Measurements from ENCODE around the gene TNPO3. TPM values are rescaled to one million over a fixed set of nuclear protein-coding genes. Genes with fewer than 3 reads are reported as not detected.

TNPO3 gene
- total RNA-seq, 2 experiments from 2014 or later, result 55.1 to 71.7 TPM

GRCh38 chr7:128919241-128919640 lies 135.7 kb downstream of the TNPO3 start:
- no peak overlapping the region for H2AFZ ChIP-seq (ENCODE audit: low read length)
- TF ChIP-seq EZH2phosphoT487 (IDR thresholded peaks at IDR 0.05; ENCODE audit: borderline replicate concordance, low read depth, low read length) (no peak), CTCF (conservative IDR thresholded peaks at IDR 0.05; ENCODE audit: low read length) (no peak)
- no TSS peak for BruUV-seq (replicated peaks)
- no peaks in the 10 kb centered on the region for H3K9me2 ChIP-seq (ENCODE audit: insufficient read depth, low read length)
- no peaks in the 10 kb centered on the region for H3K9me3 ChIP-seq (ENCODE audit: low read length)
- ChIA-PET CTCF (ENCODE audit: unreplicated experiment) (no interaction called here), POLR2A (interaction anchor here (1.3 kb wide), 1 partner anchor 14 kb away, joined by 6 read pairs; no protein-coding TSS in a partner anchor)
- DNase-seq (ENCODE audit: low spot score), result peak; percentile 34
- no peak overlapping the region for H3K27ac ChIP-seq (ENCODE audit: low read depth, low read length, poor library complexity, severe bottlenecking)
- H4K20me1 ChIP-seq (ENCODE audit: insufficient read depth, low read length), result no peaks in the 10 kb centered on the region
- peak overlapping the region; percentile 42 for H3K4me2 ChIP-seq (ENCODE audit: low read length)
- no peaks in the 10 kb centered on the region for H3K36me3 ChIP-seq (ENCODE audit: insufficient read depth, low read length)
- intact Hi-C loops (cut with micrococcal nuclease; ENCODE audit: unreplicated experiment), result no loop called here
- peaks cover 11% of the 10 kb centered on the region for H3K4me1 ChIP-seq (ENCODE audit: insufficient read depth, low read length, poor library complexity, severe bottlenecking)
- H3K79me2 ChIP-seq (ENCODE audit: insufficient read depth, low read depth, low read length), result no peaks in the 10 kb centered on the region
- no peak overlapping the region for H3K4me3 ChIP-seq (ENCODE audit: low read depth, low read length, poor library complexity, severe bottlenecking)

- no TSS peak for BruUV-seq (replicated peaks)
- ChIA-PET POLR2A (no interaction called here), CTCF (ENCODE audit: unreplicated experiment) (no interaction called here)
- Histone ChIP-seq H3K4me2 (ENCODE audit: low read length) (no peak overlapping the region), H3K79me2 (ENCODE audit: insufficient read depth, low read depth, low read length) (no peaks in the 10 kb centered on the region), H3K9me2 (ENCODE audit: insufficient read depth, low read length) (no peaks in the 10 kb centered on the region), H3K27ac (ENCODE audit: low read depth, low read length, poor library complexity, severe bottlenecking) (no peak overlapping the region), H3K4me3 (ENCODE audit: low read depth, low read length, poor library complexity, severe bottlenecking) (no peak overlapping the region), H3K36me3 (ENCODE audit: insufficient read depth, low read length) (no peaks in the 10 kb centered on the region), H2AFZ (ENCODE audit: low read length) (no peak overlapping the region), H3K9me3 (ENCODE audit: low read length) (no peaks in the 10 kb centered on the region), H4K20me1 (ENCODE audit: insufficient read depth, low read length) (no peaks in the 10 kb centered on the region), H3K4me1 (ENCODE audit: insufficient read depth, low read length, poor library complexity, severe bottlenecking) (peaks cover 11% of the 10 kb centered on the region)
- TF ChIP-seq EZH2phosphoT487 (IDR thresholded peaks at IDR 0.05; ENCODE audit: borderline replicate concordance, low read depth, low read length) (no peak), CTCF (conservative IDR thresholded peaks at IDR 0.05; ENCODE audit: low read length) (no peak)
- intact Hi-C loops (cut with micrococcal nuclease; ENCODE audit: unreplicated experiment), result no loop called here
- no peak for DNase-seq (ENCODE audit: low spot score)
Measured at GRCh38 chr7:128918016-128918665, 136.8 kb downstream of the TNPO3 start.

- Histone ChIP-seq H3K36me3 (ENCODE audit: insufficient read depth, low read length) (no peaks in the 10 kb centered on the region), H3K4me3 (ENCODE audit: low read depth, low read length, poor library complexity, severe bottlenecking) (no peak overlapping the region), H3K27ac (ENCODE audit: low read depth, low read length, poor library complexity, severe bottlenecking) (no peak overlapping the region), H3K9me3 (ENCODE audit: low read length) (no peaks in the 10 kb centered on the region), H3K79me2 (ENCODE audit: insufficient read depth, low read depth, low read length) (no peaks in the 10 kb centered on the region), H3K9me2 (ENCODE audit: insufficient read depth, low read length) (no peaks in the 10 kb centered on the region), H3K4me2 (ENCODE audit: low read length) (no peak overlapping the region), H2AFZ (ENCODE audit: low read length) (no peak overlapping the region), H4K20me1 (ENCODE audit: insufficient read depth, low read length) (no peaks in the 10 kb centered on the region), H3K4me1 (ENCODE audit: insufficient read depth, low read length, poor library complexity, severe bottlenecking) (peaks cover 11% of the 10 kb centered on the region)
- TF ChIP-seq EZH2phosphoT487 (IDR thresholded peaks at IDR 0.05; ENCODE audit: borderline replicate concordance, low read depth, low read length) (no peak), CTCF (conservative IDR thresholded peaks at IDR 0.05; ENCODE audit: low read length) (no peak)
- no TSS peak for BruUV-seq (replicated peaks)
- ChIA-PET POLR2A (interaction anchor here (0.7 kb wide), 1 partner anchor 66 kb away, joined by 3 read pairs; no protein-coding TSS in a partner anchor), CTCF (ENCODE audit: unreplicated experiment) (no interaction called here)
- no peak for DNase-seq (ENCODE audit: low spot score)
- intact Hi-C loops (cut with micrococcal nuclease; ENCODE audit: unreplicated experiment), result no loop called here
Measured at GRCh38 chr7:128917122-128917521, 137.8 kb downstream of the TNPO3 start.
